Neuronal stem cell (in vitro differentiated cells): ENCODE data around the gene FER.
"Not testable (repeated sequence)": the region's sequence is repeated elsewhere in the genome, so short reads cannot be mapped to it uniquely, and the experiment has no call there.

Experiments used
- DNase-seq: peaks from one replicate; pipeline ENCODE4 v3.0.0-alpha.2; 2013; ENCODE audit warnings: low spot score
- H2AFZ ChIP-seq: one replicate; pipeline ENCODE4 v1.6.1; 2013; ENCODE audit warnings: mild to moderate bottlenecking, low read length, inconsistent platforms
- H2AK5ac ChIP-seq: 2 replicates; pipeline ENCODE4 v1.6.1; 2013; ENCODE audit warnings: low read depth, mild to moderate bottlenecking, inconsistent platforms, low read length, moderate library complexity, mixed read lengths
- H2BK120ac ChIP-seq: 2 replicates; pipeline ENCODE4 v1.6.1; 2013; ENCODE audit warnings: low read depth, mild to moderate bottlenecking, inconsistent platforms, low read length, moderate library complexity, mixed read lengths
- H2BK12ac ChIP-seq: one replicate; pipeline ENCODE4 v1.6.1; 2013; ENCODE audit warnings: low read length, inconsistent platforms
- H2BK15ac ChIP-seq: 2 replicates; pipeline ENCODE4 v1.6.1; 2013; ENCODE audit warnings: mild to moderate bottlenecking, low read length, inconsistent platforms, mixed read lengths
- H2BK5ac ChIP-seq: one replicate; pipeline ENCODE4 v1.6.1; 2013; ENCODE audit warnings: inconsistent platforms, mild to moderate bottlenecking, low read length, moderate library complexity
- H3K14ac ChIP-seq: one replicate; pipeline ENCODE4 v1.6.1; 2013; ENCODE audit warnings: low read length, inconsistent platforms
- H3K18ac ChIP-seq: 2 replicates; pipeline ENCODE4 v1.6.1; 2013; ENCODE audit warnings: low read length, inconsistent platforms
- H3K23ac ChIP-seq: 2 replicates; pipeline ENCODE4 v1.6.1; 2013; ENCODE audit warnings: low read depth, mild to moderate bottlenecking, mixed read lengths, low read length, inconsistent platforms; ENCODE audit not compliant: poor library complexity
- H3K27ac ChIP-seq: replicated peaks from 3 replicates; pipeline ENCODE4 v1.5.1; 2013; ENCODE audit warnings: low read length, inconsistent platforms
- H3K27me3 ChIP-seq, 3 experiments: 2 replicates each; pipeline ENCODE4 v1.6.1; 2013; ENCODE audit warnings: low read length in 3 of 3, mild to moderate bottlenecking in 2 of 3, inconsistent platforms in 1 of 3, low read depth in 1 of 3, mixed read lengths in 1 of 3, moderate library complexity in 1 of 3; ENCODE audit not compliant: control insufficient read depth in 3 of 3, insufficient read depth in 3 of 3
- H3K36me3 ChIP-seq, 2 donors: replicated peaks in 1 of 2; 2 replicates each; pipeline ENCODE4 v1.6.1; 2013; ENCODE audit warnings: low read length in 2 of 2; ENCODE audit not compliant: control insufficient read depth in 2 of 2, insufficient read depth in 2 of 2
- H3K4ac ChIP-seq: 2 replicates; pipeline ENCODE4 v1.6.1; 2013; ENCODE audit warnings: inconsistent platforms, mild to moderate bottlenecking, low read length, moderate library complexity
- H3K4me1 ChIP-seq, 2 donors: 1 replicate in 1 of 2; 2 replicates in 1 of 2; pipeline ENCODE4 v1.6.1; 2013; ENCODE audit warnings: low read length in 2 of 2, low read depth in 1 of 2; ENCODE audit not compliant: control insufficient read depth in 2 of 2, insufficient read depth in 1 of 2
- H3K4me2 ChIP-seq: one replicate; pipeline ENCODE4 v1.6.1; 2013; ENCODE audit warnings: mild to moderate bottlenecking, low read length, inconsistent platforms; ENCODE audit not compliant: insufficient read depth, poor library complexity, severe bottlenecking
- H3K4me3 ChIP-seq, 2 donors: 2 replicates each; pipeline ENCODE4 v1.5.1; 2013; ENCODE audit warnings: low read length in 2 of 2, mild to moderate bottlenecking in 2 of 2, inconsistent platforms in 1 of 2, moderate library complexity in 1 of 2
- H3K79me1 ChIP-seq: one replicate; pipeline ENCODE4 v1.6.1; 2013; ENCODE audit warnings: low read depth, mild to moderate bottlenecking, inconsistent platforms, low read length, moderate library complexity
- H3K9ac ChIP-seq: one replicate; pipeline ENCODE4 v1.6.1; 2013; ENCODE audit warnings: mild to moderate bottlenecking, low read depth, low read length, inconsistent platforms; ENCODE audit not compliant: poor library complexity
- H3K9me3 ChIP-seq, 2 donors: replicated peaks in 1 of 2; 2 replicates each; pipeline versions ENCODE3 to v1.6.1; 2013; ENCODE audit warnings: low read length in 2 of 2, mild to moderate bottlenecking in 2 of 2, inconsistent platforms in 1 of 2, low read depth in 1 of 2, mixed read lengths in 1 of 2, moderate library complexity in 1 of 2; ENCODE audit not compliant: control insufficient read depth in 2 of 2, insufficient read depth in 1 of 2
- H4K8ac ChIP-seq: one replicate; pipeline ENCODE4 v1.6.1; 2013; ENCODE audit warnings: low read depth, mild to moderate bottlenecking, inconsistent platforms, low read length, moderate library complexity
- H4K91ac ChIP-seq: one replicate; pipeline ENCODE4 v1.6.1; 2013; ENCODE audit warnings: low read length, low read depth, mild to moderate bottlenecking, inconsistent platforms; ENCODE audit not compliant: poor library complexity
- WGBS, 2 donors: extraction: QIAGEN DNeasy Blood & Tissue Kit; methylation state at CpG; one replicate each; pipeline ENCODE4 v1.1.7; 2013; ENCODE audit warnings: missing lambda C conversion rate in 2 of 2, mixed read lengths in 1 of 2; ENCODE audit not compliant: insufficient read length in 2 of 2, insufficient replicate concordance in 1 of 2; ENCODE audit errors: extremely low coverage in 2 of 2; 5-methylcytosine and 5-hydroxymethylcytosine counted together

The FER gene

GRCh38 chr5:108898707-108899106 lies 151.0 kb downstream of the FER start:
- Histone ChIP-seq H3K9ac (no peak overlapping the region), H3K4me1 (no peaks in the 10 kb centered on the region), H3K27ac (no peak overlapping the region), H3K36me3 (peaks cover 0 to 2% of the 10 kb centered on the region in 2 donors), H2BK120ac (no peak overlapping the region), H3K4me3 (no peak overlapping the region), H3K27me3 (no peaks in the 10 kb centered on the region), H2BK15ac (no peak overlapping the region), H3K14ac (no peak overlapping the region), H2AK5ac (no peak overlapping the region), H2BK12ac (no peak overlapping the region), H2BK5ac (no peak overlapping the region), H4K91ac (no peak overlapping the region), H3K9me3 (no peaks in the 10 kb centered on the region), H2AFZ (no peak overlapping the region), H3K4me2 (no peak overlapping the region), H3K18ac (no peak overlapping the region), H3K79me1 (no peaks in the 10 kb centered on the region), H3K4ac (no peak overlapping the region), H3K23ac (no peak overlapping the region), H4K8ac (no peak overlapping the region)
- no peak for DNase-seq

DNA sequence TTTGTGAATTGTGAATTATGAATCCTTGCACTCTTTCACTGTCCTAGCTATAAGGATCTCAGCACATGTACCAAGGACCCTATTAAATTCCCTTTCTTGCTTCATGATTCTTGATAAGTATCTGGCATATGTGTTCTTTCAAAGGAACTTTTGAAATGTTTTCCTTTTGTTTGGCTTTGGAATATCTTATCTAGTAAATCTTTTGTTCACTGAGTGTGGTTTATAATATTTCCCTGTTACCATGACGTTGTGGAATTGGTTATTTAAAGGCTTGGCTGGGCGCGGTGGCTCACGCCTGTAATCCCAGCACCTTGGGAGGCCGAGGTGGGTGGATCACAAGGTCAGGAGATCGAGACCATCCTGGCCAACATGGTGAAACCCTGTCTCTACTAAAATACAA lies 151.5 kb downstream of the FER start:
- not testable (repeated sequence) for H2BK120ac ChIP-seq, H3K79me1 ChIP-seq, H3K27me3 ChIP-seq, H2BK15ac ChIP-seq, H3K14ac ChIP-seq, H3K23ac ChIP-seq, DNase-seq, H2BK12ac ChIP-seq, H3K36me3 ChIP-seq, H3K4me3 ChIP-seq, H3K4me1 ChIP-seq, H2AFZ ChIP-seq, H2AK5ac ChIP-seq, H3K18ac ChIP-seq, H2BK5ac ChIP-seq, H3K27ac ChIP-seq, H3K9me3 ChIP-seq, H4K8ac ChIP-seq, H3K4me2 ChIP-seq, H3K4ac ChIP-seq, H4K91ac ChIP-seq, H3K9ac ChIP-seq
- no CpG with 5 or more reads among the region's 6 CpGs for WGBS, 2 donors

GRCh38 chr5:108900668-108901067 lies 153.0 kb downstream of the FER start:
- Histone ChIP-seq H3K4me2 (no peak overlapping the region), H2BK12ac (no peak overlapping the region), H3K4ac (no peak overlapping the region), H4K91ac (no peak overlapping the region), H2AFZ (no peak overlapping the region), H3K18ac (no peak overlapping the region), H3K4me3 (no peak overlapping the region), H3K4me1 (no peaks in the 10 kb centered on the region), H3K27me3 (no peaks in the 10 kb centered on the region), H3K79me1 (no peaks in the 10 kb centered on the region), H3K23ac (no peak overlapping the region), H2AK5ac (no peak overlapping the region), H4K8ac (no peak overlapping the region), H2BK5ac (no peak overlapping the region), H3K27ac (no peak overlapping the region), H3K9me3 (no peaks in the 10 kb centered on the region), H3K14ac (no peak overlapping the region), H2BK15ac (no peak overlapping the region), H2BK120ac (no peak overlapping the region), H3K9ac (no peak overlapping the region), H3K36me3 (no peaks in the 10 kb centered on the region)
- no CpG with 5 or more reads among the region's 3 CpGs for WGBS, 2 donors
- DNase-seq = no peak

- Histone ChIP-seq H3K9me3 (no peaks in the 10 kb centered on the region), H2BK15ac (no peak overlapping the region), H3K23ac (no peak overlapping the region), H2BK5ac (no peak overlapping the region), H4K8ac (no peak overlapping the region), H3K79me1 (no peaks in the 10 kb centered on the region), H3K27me3 (no peaks in the 10 kb centered on the region), H3K27ac (no peak overlapping the region), H2AFZ (no peak overlapping the region), H3K18ac (no peak overlapping the region), H3K9ac (no peak overlapping the region), H3K4ac (no peak overlapping the region), H3K4me2 (no peak overlapping the region), H2BK12ac (no peak overlapping the region), H2BK120ac (no peak overlapping the region), H4K91ac (no peak overlapping the region), H3K14ac (no peak overlapping the region), H3K36me3 (no peaks in the 10 kb centered on the region), H2AK5ac (no peak overlapping the region), H3K4me3 (no peak overlapping the region), H3K4me1 (no peaks in the 10 kb centered on the region)
- DNase-seq = no peak
Observed at GRCh38 chr5:108905805-108906204, 158.1 kb downstream of the FER start.
